22Rv1 (cell line): ENCODE measurements around the gene STEAP1.

Experiments
- ZFX ChIP-seq: fragments of 450-650 bp; IDR thresholded peaks from 2 replicates; pipeline ENCODE4 v1.6.1; 2017; ENCODE audit warnings: antibody characterized with exemption, borderline replicate concordance
- TF ChIP-seq, protein P1 (sequence below): fragments of 450-650 bp; IDR thresholded peaks from 2 replicates; pipeline ENCODE4 v1.5.1; 2017; ENCODE audit warnings: mild to moderate bottlenecking

DNA sequence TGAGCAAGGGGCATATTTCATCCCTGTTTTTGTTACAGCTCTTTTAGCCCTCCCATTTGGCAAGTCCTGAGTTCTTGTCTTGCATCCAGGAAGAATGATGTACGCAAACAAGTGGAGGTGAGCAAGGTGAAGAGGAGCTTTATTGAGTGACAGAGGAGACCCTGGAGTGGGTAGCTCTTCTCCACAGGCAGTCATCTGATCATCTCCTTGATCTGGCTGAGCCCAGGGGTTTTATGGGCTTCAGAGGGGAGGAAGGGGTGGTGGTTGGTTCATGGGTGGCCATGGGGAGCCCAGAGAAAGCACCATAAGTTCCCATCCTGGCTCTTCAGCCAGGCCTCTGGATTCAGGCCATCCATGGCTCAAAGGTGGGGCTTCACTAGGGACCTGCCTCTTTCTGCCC lies 21.9 kb downstream of the STEAP1 start:
- TF ChIP-seq, protein P1, sequence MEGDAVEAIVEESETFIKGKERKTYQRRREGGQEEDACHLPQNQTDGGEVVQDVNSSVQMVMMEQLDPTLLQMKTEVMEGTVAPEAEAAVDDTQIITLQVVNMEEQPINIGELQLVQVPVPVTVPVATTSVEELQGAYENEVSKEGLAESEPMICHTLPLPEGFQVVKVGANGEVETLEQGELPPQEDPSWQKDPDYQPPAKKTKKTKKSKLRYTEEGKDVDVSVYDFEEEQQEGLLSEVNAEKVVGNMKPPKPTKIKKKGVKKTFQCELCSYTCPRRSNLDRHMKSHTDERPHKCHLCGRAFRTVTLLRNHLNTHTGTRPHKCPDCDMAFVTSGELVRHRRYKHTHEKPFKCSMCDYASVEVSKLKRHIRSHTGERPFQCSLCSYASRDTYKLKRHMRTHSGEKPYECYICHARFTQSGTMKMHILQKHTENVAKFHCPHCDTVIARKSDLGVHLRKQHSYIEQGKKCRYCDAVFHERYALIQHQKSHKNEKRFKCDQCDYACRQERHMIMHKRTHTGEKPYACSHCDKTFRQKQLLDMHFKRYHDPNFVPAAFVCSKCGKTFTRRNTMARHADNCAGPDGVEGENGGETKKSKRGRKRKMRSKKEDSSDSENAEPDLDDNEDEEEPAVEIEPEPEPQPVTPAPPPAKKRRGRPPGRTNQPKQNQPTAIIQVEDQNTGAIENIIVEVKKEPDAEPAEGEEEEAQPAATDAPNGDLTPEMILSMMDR, result no peak
- no peak for TF ChIP-seq ZFX
